NCI-H1092 (cell line): ENCODE data around the gene CKS2.
"Not testable (repeated sequence)": the region's sequence is repeated elsewhere in the genome, so short reads cannot be mapped to it uniquely, and the experiment has no call there.

ENCODE experiments used
- DNase-seq: peaks from one replicate; lab custom pipeline; 2025; lab: John Stamatoyannopoulos, UW

Gene CKS2

DNA sequence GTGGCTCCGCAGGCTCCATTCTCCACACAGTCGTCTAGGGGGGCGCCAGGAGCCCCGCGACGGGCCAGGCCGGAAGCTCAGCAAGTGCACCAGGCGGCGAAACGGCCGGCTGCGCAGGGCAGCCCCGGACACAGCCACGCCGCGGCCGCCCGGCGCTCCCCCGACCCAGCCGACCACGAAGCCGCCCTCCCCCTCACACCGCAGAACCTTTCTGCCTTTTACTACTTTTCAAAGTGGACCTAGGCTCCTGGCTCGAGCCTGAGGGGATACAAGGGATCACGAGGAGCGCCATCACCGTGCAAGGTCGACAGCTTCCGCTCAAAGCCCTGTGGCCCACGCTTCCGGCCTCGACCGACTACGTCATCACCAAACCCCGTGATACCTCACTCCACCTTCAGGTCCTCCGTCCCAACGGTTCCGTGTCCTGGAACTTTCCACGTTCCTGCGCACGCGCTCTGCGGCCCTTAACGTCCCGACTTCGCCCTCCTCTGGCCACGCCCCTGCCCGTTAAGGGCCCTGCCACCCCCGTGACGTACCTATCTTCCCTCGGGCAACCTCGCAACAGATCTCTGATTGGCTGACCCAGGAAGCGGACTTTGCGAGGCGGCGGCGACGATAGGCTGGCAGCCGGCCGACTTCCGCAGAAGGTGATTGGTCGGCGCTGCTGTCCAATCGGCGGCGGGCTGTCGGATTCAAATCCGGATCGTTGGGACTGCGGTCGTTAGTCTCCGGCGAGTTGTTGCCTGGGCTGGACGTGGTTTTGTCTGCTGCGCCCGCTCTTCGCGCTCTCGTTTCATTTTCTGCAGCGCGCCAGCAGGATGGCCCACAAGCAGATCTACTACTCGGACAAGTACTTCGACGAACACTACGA, at the start of gene CKS2:
Gene CKS2, plus strand, starts transcription at position 721 of the 871 bp plus-strand sequence. Its CDS starts 98 bp downstream, at position 819.
- DNase-seq = peak; percentile 100

DNA sequence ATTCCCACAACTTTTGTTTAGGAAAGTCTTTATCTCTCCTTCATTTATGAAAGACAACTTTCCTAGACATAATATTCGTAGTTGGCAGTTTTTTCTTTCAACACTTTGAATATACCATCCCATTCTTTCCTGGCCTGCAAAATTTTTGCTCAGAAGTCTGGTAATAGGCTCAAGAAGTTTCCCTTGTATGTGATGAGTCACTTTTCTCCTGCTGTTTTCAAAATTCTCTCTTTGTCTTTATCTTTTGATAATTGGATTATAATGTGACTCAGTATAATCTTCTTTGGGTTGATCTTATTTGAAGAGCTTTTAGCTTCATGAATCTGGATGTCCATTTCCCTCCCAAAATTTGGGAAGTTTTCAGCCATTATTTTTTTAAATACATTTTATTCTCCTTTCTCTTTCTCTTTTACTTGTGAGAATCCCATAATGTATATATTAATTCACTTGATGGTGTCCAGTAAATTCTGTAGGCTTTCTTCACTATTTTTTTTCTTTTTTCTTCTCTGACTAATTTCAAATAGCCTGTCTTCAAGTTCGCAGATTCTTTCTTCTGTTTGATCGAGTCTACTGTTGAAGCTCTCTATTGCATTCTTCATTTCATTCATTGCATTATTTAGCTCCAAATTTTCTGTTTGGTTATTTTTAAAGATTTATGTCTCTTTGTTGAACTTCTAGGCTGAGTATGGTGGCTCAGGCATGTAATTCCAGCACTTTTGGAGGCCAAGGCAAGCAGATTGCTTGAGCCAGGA, 37.3 kb upstream of the CKS2 start:
- no peak for DNase-seq

DNA sequence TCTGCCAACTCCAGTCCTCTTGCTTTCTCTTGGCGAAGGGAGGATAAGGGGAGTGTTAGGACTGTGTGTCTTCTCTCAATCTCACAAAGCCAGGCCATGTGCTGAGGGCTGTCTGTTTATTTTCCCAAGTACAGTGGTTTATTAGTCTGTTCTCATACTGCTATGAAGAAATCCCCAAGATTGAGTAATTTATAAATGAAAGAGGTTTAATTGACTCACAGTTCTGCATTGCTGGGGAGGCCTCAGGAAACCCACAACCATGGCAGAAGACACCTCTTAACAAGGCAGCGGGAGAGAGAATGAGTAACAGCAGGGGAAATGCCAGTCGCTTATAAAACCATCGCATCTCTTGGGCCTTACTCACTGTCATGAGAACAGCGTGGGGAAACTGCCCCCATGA, 36.2 kb upstream of the CKS2 start:
- no peak for DNase-seq

DNA sequence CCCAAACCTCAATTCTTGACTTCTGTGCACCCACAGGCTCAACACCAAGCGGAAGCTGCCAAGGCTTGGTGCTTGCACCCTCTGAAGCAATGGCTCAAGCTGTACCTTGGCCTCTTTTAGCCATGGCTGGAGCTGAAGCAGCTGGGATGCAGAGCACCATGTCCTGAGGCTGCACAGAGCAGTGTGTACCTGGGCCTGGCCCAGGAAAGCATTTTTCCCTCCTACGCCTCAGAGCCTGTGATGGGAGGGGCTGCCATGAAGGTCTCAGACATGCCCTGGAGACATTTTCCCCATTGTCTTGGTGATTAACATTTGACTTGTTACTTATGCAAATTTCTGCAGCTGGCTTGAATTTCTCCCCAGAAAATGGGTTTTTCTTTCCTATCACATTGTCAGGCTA, 35.0 kb upstream of the CKS2 start:
- not testable (repeated sequence) for DNase-seq

DNA sequence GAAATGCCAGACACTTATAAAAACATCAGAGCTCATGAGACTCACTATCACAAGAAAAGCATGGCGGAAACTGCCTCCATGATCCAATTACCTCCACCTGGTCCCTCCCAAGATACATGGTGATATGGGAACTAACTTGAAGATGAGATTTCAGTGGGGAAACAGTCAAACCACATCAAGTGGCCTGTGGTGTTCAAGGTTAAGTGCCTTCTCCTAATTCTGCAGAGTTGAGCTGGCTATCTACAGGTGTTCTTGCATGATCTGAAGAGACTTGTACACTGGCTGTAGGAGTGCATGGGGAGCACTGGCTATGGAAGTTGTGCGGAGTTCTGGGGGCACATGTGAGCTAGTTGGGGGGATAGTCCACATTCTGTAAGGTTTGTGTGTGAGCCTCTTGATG, 34.0 kb upstream of the CKS2 start:
- no peak for DNase-seq

DNA sequence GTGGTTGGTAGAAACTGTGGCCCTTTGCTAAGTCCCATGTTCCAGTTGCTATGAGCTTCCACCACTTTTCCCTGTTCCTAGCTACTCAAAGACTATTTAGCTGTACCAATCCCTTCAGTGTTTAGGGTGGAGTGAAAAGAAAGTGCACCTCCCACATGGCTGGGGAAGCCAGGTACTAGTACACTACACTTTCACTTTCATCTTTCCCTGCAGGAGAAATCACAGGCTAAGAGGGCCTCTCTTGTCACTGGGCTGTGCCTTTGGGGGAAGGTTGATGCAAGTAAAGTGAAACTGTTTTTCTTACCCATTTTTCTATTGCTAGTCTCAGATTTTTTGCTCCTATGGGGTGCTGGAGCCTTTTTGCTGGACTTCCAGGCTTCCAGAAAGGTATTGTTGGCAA, 33.5 kb upstream of the CKS2 start:
- DNase-seq = no peak

DNA sequence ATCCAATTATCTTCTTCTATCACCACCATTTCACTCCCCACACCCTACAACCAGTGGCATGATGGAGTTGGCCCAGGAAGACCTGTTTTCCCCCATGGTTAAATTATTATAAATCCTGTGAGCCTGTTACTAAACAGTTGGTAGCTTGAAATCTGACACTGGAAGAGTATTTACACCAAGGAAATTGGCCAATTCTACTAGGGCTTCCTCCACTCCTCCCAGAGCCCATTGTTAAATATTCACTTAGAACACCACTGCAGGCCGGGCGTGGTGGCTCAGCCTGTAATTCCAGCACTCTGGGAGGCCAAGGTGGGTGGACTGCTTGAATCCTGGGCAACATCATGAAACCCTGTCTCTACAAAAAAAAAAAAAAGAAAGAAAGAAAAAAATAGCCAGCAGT, 32.4 kb upstream of the CKS2 start:
- no peak for DNase-seq

DNA sequence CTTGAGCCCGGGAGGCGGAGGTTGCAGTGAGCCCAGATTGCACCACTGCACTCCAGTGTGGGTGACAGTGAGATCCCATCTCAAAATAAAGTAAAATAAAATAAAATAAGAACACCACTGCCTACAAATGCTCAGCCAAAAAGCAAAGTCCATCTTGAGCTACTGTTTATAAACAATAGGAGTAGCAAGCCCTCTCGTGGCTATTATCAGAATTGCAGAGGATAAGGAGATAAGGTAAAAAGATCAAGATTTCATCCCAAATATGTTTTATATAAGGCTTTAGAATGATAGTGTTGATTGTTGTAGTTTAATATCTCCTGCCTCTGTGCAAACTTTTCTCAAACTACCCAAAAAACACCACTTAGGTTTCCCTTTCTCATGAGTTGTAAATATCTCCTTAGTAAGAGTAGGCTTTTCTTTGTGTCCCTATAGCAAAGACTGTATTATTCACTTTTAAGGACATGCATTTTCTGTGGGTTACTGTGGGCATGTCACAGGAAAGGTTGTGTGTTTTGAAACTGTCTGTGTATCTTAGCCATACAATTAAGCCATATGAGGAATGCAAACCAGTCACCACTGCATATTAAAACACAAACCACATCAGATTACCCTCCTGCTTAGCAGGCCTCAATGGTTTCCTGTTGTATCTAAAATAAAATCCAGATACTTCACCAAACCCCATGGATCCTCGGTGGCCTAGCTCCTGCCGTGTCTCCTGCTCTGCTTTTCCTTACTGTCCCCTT, 31.8 kb upstream of the CKS2 start:
- no peak for DNase-seq

DNA sequence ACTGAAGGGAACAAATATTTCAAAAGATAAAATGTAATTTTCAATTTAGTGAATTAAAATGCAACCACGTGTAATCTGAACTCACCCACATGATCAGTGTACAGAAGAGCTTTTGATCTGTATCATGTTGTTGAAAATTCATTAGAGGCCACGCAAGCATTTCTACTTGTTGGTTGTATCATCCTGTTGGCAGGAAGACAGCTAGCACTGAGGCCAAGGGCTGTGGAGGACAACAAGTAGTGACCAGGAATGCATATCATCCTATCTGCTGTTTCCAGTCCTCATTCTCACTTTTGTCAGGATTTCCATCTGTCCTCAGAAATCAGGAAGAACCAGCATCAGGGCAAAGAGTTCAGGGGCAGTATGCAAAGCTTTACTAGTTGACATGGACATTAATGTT, 29.9 kb upstream of the CKS2 start:
- DNase-seq = no peak

DNA sequence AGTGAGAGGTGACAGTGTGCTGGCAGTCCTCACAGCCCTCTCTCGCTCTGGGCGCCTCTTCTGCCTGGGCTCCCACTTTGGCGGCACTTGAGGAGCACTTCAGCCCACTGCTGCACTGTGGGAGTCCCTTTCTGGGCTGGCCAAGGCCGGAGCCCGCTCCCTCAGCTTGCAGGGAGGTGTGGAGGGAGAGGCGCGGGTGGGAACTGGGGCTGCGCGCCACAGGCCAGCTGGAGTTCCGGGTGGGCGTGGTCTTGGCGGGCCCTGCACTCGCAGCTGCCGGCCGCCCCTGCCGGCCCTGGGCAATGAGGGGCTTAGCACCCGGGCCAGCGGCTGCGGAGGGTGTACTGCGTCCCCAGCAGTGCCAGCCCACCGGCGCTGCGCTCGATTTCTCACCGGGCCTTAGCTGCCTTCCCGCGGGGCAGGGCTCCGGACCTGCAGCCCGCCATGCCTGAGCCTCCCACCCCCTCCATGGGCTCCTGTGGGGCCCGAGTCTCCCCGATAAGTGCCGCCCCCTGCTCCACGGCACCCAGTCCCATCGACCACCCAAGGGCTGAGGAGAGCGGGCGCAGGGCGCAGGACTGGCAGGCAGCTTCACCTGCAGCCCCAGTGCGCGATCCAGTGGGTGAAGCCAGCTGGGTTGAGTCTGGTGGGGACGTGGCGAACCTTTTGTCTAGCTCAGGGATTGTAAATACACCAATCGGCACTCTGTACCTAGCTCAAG, 28.6 kb upstream of the CKS2 start:
- not testable (repeated sequence) for DNase-seq

DNA sequence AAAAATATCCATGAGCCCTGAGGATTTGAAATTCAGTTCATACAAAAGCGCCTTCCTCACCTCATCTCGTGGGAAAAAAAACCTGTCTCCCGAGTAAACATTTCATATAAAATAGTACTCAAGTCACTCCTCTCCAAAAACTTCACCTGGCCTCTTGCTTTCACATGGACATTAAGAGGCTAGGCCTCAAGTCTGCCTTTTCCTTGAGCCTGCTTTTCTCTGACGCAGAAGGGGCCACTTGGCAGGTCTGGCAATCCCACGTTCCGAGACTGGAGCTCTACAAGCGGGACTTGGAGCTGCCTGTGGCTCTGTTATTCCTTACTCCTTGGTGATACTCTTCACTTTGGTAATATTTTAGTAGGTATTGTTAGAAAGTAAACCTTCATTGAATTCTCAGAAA, 26.9 kb upstream of the CKS2 start:
- DNase-seq = no peak

DNA sequence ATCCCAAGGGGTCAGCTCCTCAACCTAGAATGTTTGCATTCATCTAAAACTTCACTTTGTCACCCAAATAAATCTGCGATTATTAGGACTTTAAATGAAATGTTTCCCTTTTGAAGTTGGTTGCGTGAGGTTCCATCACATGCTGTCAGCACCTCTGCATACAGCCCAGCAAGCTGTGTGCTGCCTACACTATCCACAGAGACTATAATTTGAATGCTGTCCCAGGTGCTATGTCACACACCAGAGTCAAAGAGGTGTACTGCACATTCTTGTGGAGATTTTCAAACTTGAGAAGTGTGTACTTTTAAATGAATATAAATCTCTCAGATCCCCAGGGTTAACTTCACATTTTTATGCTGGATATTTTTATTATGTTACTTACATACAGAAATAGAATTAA, 19.3 kb upstream of the CKS2 start:
- no peak for DNase-seq

DNA sequence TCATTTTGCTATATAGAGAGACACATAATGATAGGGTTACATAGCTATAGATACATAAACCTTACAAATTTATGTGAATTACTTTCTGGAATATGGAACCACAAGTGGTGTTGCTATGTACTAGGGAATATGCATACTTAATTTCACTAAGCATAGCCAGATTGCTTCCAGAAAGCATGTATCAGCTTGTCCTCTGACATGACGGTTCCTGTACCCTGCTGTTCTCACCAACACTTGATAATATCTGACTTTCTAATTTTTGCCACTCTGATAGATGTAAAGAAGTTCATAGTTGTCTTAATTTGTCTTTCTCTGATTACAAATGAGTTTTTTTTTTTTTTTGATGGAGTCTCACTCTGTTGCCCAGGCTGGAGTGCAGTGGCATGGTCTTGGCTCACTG, 18.0 kb upstream of the CKS2 start:
- no peak for DNase-seq

DNA sequence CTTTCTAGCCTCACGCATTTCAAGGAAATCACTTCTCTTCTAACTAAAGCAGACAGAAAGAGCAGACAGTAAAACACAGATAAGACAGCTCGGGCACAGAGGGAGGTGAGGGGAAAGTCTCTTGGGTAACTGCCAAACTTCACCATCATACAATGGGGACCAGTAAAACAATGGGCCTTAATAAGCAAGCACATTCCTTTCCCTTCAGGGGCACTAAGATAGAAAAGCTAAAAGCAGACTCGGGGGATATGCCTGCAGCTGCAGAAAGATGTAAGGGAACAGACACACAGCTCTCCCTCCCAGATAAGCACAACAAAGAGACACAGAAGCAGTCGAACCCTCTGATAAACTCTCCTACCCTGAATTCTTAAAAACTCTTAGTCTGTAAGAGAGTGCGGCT, 15.6 kb upstream of the CKS2 start:
- no peak for DNase-seq

DNA sequence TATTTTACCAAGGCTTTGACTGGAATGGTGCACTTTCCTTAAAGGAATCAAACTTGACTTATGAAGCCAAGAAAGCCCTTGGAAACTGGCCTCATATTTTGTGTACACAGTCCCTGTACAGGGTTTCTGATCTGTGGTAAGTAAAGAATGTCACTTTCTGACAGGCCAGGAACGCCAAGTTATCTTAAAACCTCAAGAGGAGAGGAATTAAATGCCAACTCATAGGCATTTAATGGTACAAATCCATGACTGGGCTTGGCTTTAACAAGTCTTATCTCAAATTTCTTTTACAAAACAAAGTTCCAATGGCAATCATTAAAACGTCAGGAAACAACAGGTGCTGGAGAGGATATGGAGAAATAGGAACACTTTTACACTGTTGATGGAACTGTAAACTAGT, 9.0 kb upstream of the CKS2 start:
- not testable (repeated sequence) for DNase-seq

DNA sequence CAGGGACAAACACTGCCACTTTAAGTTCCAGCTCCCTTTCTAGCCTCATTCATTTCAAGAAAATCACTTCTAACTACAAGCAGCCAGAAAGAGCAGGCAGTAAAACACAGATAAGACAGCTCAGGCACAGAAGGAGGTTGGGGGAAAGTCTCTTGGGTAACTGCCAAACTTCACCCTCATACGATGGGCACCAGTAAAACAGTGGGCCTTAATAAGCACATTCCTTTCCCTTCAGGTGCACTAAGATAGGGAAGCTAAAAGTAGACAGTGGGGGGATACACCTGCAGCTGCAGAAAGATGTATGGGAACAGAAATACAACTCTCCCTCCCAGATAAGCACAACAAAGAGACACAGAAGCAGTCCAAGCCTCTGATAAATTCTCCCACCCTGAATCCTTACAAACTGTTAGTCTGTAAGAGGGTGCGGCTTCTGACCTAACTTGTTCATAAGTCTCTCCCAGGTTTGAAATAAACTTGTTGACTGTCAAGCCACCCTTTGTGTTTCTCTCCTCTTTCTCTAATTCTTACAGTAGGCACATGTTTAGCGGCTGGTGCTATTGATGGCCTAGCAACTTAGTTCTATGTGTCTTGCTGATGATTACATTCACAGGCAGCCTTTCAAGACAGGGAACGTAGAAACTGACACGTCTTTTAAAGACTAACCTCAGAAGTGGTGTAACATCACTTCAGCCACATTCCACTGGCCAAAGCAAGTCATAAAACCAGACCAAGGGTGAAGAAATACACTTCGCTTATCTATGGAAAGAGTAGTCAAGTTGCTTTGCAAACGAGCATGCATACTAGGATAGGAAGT, 6.8 kb upstream of the CKS2 start:
- no peak for DNase-seq

DNA sequence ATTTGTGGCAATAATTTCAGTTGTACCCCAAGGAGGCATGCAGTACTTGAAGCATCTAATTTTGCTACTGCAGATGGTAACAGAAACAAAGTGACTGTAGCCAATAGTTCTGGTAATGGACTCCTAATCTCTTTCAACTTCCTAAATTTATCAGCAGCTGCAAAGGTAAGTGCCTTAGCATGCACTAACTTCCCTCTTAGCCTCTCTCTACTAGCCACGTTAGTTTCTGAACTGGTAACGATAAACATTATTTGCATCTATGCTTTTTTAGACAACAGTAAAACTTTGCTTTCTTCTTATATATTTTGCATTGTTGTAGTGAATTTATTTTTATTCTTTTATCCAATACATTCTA, 6.2 kb upstream of the CKS2 start:
- DNase-seq = no peak

DNA sequence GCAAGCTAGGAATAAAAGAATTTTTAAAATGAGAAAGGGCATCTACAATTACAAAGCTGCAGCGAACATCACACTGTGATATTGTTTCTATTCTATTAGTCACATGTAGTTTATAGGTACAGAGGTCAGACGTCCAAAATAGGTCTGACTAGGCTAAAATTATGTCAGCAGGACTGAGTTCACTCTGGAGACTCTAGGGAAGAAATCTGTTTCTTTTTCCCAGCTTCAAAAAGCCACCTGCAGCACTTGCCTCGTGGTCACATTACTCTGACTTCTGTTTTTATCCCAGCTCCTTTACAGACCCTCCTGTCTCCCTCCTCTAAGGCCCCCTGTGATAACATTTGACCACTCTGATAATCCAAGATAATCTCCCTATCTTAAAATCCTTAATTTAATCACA, 5.1 kb upstream of the CKS2 start:
- no peak for DNase-seq

DNA sequence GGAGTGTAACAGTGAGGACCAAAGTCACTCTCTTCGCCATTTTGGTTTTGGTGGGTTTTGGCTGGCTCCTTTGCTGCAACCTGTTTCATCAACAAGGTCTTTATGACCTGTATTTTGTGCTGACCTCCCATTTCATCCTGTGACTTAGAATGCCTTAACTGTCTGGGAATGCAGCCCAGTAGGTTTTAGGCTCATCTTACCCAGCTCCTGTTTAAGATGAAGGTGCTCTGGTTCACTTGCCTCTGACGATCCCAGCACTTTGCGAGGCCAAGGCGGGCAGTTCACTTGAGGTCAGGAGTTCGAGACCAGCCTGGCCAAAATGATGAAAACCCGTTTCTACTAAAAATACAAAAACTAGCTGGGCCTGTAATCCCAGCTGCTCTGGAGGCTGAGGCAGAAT, 1.8 kb upstream of the CKS2 start:
- DNase-seq = no peak

DNA sequence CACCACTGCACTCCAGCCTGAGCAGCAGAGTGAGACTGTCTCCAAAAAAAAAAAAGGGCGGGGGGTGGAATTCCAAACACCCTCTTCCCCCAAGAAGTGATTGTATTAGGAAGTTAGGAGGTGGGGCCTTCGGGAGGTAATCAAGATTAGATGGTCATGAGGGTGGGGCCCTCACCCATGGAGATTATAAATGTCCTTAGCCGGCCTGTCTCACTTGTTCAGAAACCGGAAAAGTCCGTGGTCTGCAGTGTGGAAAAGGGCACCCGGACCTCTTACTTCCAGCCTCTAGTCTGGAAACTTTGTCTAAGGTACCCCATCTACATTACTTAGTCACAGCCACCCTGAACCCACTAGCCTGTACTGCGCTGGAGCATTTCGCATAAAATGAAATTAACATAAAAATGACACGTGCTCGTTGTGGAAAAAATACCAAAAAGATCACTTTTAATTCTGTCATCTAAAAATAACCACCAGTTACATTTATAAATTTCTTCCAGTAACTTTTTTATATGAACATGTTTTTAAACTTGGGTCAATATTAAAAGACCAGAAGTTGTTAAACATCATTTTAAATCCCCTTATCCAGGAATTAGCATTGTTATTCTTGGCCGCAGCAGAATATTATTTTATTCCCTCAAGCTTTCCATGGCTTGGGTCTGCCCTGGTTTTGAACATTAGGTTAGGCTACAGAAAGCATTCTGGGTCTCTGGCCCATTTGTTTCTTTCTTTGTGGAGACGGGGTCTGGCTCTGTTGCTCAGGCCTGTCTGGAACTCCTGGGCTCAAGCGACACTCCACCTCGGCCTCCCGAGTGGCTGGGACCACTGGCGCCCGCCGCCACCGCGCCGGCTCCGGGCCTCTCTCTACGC, 1.2 kb upstream of the CKS2 start:
- DNase-seq = no peak
